Loucy (cell line): ENCODE measurements around the gene C17orf107.

Experiments used
- CTCF ChIP-seq: fragments of 200-600 bp; sonication (generic); conservative IDR thresholded peaks from 2 replicates; pipeline ENCODE4 v1.5.1; 2014; ENCODE audit warnings: mild to moderate bottlenecking, antibody characterized with exemption, low read length
- EZH2phosphoT487 ChIP-seq: fragments of 200-600 bp; IDR thresholded peaks from 2 replicates; pipeline ENCODE4 v1.6.1; 2018; ENCODE audit warnings: antibody characterized with exemption, mild to moderate bottlenecking, moderate library complexity, borderline replicate concordance

GRCh38 chr17:4920351-4921048 lies 21.2 kb downstream of the C17orf107 start:
- TF ChIP-seq CTCF, result no peak
- no peak for TF ChIP-seq EZH2phosphoT487
